HFFc6 (cell line): ENCODE results near the gene SRSF4. TPM values are rescaled to one million over a fixed set of nuclear protein-coding genes. Genes with fewer than 3 reads are reported as not detected.
"Not testable (repeated sequence)": the region's sequence is repeated elsewhere in the genome, so short reads cannot be mapped to it uniquely, and the experiment has no call there.

Source experiments
- DNase-seq: peaks from one replicate; pipeline ENCODE4 v3.0.0-alpha.2; 2018
- H3K27ac Mint-ChIP-seq: 2 replicates; pipeline ENCODE4 v1.8.0; 2020; ENCODE audit warnings: mild to moderate bottlenecking, mixed read lengths
- H3K27me3 Mint-ChIP-seq: 2 replicates; pipeline ENCODE4 v1.8.0; 2021; ENCODE audit warnings: mild to moderate bottlenecking, moderate library complexity, mixed read lengths; ENCODE audit not compliant: insufficient read depth
- H3K36me3 Mint-ChIP-seq: 2 replicates; pipeline ENCODE4 v1.8.0; 2021; ENCODE audit warnings: low read depth, mixed read lengths
- H3K4me1 Mint-ChIP-seq: 2 replicates; pipeline ENCODE4 v1.8.0; 2020; ENCODE audit warnings: low read depth, mixed read lengths
- H3K4me3 Mint-ChIP-seq: 2 replicates; pipeline ENCODE4 v1.8.0; 2020; ENCODE audit warnings: mild to moderate bottlenecking, moderate library complexity, mixed read lengths
- H3K9me3 Mint-ChIP-seq: 2 replicates; pipeline ENCODE4 v1.8.0; 2020; ENCODE audit warnings: mild to moderate bottlenecking, mixed read lengths
- CTCF ChIP-seq: fragments of 200-600 bp; sonication (generic); IDR thresholded peaks from 2 replicates; pipeline ENCODE4 v1.5.0; 2021; ENCODE audit warnings: antibody characterized with exemption, mild to moderate bottlenecking
- total RNA-seq, 6 experiments: library from RNA; stranded (reverse); fragmentation: NEBNext Ultra II Directional; extraction: Animal tissue kit (Norgen Biotek cat#: 25700); gene quantifications; 2 replicates in 1 of 6; 3 replicates in 5 of 6; pipeline ENCODE4 v1.2.3, GENCODE V29; 2021

Gene SRSF4
- total RNA-seq, 6 experiments from 2014 or later = 47.6 to 54.5 (median 51.5) TPM

- no peak overlapping the region for H3K4me3 Mint-ChIP-seq
- peaks cover 26% of the 10 kb centered on the region for H3K4me1 Mint-ChIP-seq
- no peak overlapping the region for H3K27ac Mint-ChIP-seq
Observed at GRCh38 chr1:29152046-29152805, 29.5 kb downstream of the SRSF4 start.

GRCh38 chr1:29150346-29150745 lies 31.4 kb downstream of the SRSF4 start:
- peaks cover 78% of the 10 kb centered on the region for H3K36me3 Mint-ChIP-seq

More at GRCh38 chr1:29152046-29152805, 29.5 kb downstream of the SRSF4 start:
- DNase-seq = no peak
- no peaks in the 10 kb centered on the region for H3K9me3 Mint-ChIP-seq
- H3K36me3 Mint-ChIP-seq = peaks cover 68% of the 10 kb centered on the region
- TF ChIP-seq CTCF = no peak
- H3K27me3 Mint-ChIP-seq = no peaks in the 10 kb centered on the region; the same call in 1 of the 2 replicates

GRCh38 chr1:29148656-29149491 lies 32.8 kb downstream of the SRSF4 start:
- no peak for DNase-seq
- Mint-ChIP-seq H3K4me3 (peak overlapping the region; percentile 39), H3K9me3 (no peaks in the 10 kb centered on the region), H3K36me3 (peaks cover 76% of the 10 kb centered on the region), H3K4me1 (peaks cover 40% of the 10 kb centered on the region), H3K27ac (peak overlapping the region; percentile 99), H3K27me3 (no peaks in the 10 kb centered on the region; the same call in 1 of the 2 replicates)
- TF ChIP-seq CTCF = no peak

More at GRCh38 chr1:29150346-29150745, 31.4 kb downstream of the SRSF4 start:
- not testable (repeated sequence) for DNase-seq, H3K9me3 Mint-ChIP-seq, H3K27me3 Mint-ChIP-seq, H3K4me3 Mint-ChIP-seq
- peaks cover 38% of the 10 kb centered on the region for H3K4me1 Mint-ChIP-seq
- peak overlapping the region; percentile 5; the same call in 1 of the 2 replicates for H3K27ac Mint-ChIP-seq

- no peak for TF ChIP-seq CTCF
- peak overlapping the region; percentile 77 for H3K4me3 Mint-ChIP-seq
- H3K27ac Mint-ChIP-seq = peak overlapping the region; percentile 99
Observed at GRCh38 chr1:29145739-29146437, 35.8 kb downstream of the SRSF4 start.

GRCh38 chr1:29144178-29144577 lies 37.5 kb downstream of the SRSF4 start:
- peaks cover 40% of the 10 kb centered on the region for H3K4me1 Mint-ChIP-seq
- no peaks in the 10 kb centered on the region; the same call in 1 of the 2 replicates for H3K27me3 Mint-ChIP-seq
- peaks cover 49% of the 10 kb centered on the region for H3K36me3 Mint-ChIP-seq
- no peaks in the 10 kb centered on the region for H3K9me3 Mint-ChIP-seq
- no peak overlapping the region for H3K4me3 Mint-ChIP-seq
- no peak overlapping the region; the same call in 1 of the 2 replicates for H3K27ac Mint-ChIP-seq
- TF ChIP-seq CTCF = no peak
- no peak for DNase-seq

More at GRCh38 chr1:29145739-29146437, 35.8 kb downstream of the SRSF4 start:
- Mint-ChIP-seq H3K36me3 (peaks cover 67% of the 10 kb centered on the region), H3K27me3 (no peaks in the 10 kb centered on the region; the same call in 1 of the 2 replicates), H3K4me1 (peaks cover 40% of the 10 kb centered on the region), H3K9me3 (no peaks in the 10 kb centered on the region)
- DNase-seq = peak; percentile 96
